Mesendoderm (in vitro differentiated cells): Measurements from ENCODE around the gene AP2A2.

Source experiments
- DNase-seq: peaks from one replicate; pipeline ENCODE4 v3.0.0; 2013
- H2AK5ac ChIP-seq: 2 replicates; pipeline ENCODE4 v1.6.1; 2013; ENCODE audit warnings: low read length, inconsistent platforms
- H2BK120ac ChIP-seq: 2 replicates; pipeline ENCODE4 v1.6.1; 2013; ENCODE audit warnings: low read depth, mild to moderate bottlenecking, low read length, moderate library complexity, mixed read lengths
- H2BK15ac ChIP-seq: replicated peaks from 2 replicates; pipeline ENCODE4 v1.6.1; 2013; ENCODE audit warnings: low read depth, mild to moderate bottlenecking, moderate library complexity
- H2BK5ac ChIP-seq: 2 replicates; pipeline ENCODE4 v1.6.1; 2013; ENCODE audit warnings: low read length, inconsistent platforms
- H3K18ac ChIP-seq: 2 replicates; pipeline ENCODE4 v1.6.1; 2013; ENCODE audit warnings: mild to moderate bottlenecking, low read length, mixed read lengths
- H3K23ac ChIP-seq: one replicate; pipeline ENCODE4 v1.6.1; 2013; ENCODE audit warnings: low read length
- H3K27ac ChIP-seq: 2 replicates; pipeline ENCODE4 v1.5.1; 2013; ENCODE audit warnings: low read depth, mild to moderate bottlenecking, inconsistent platforms, low read length, moderate library complexity
- H3K27me3 ChIP-seq: 2 replicates; pipeline ENCODE4 v1.6.1; 2013; ENCODE audit warnings: low read length, control low read depth, mild to moderate bottlenecking, inconsistent platforms; ENCODE audit not compliant: insufficient read depth, poor library complexity
- H3K36me3 ChIP-seq: 2 replicates; pipeline ENCODE4 v1.6.1; 2013; ENCODE audit warnings: low read length, inconsistent platforms; ENCODE audit not compliant: control insufficient read depth, insufficient read depth
- H3K4ac ChIP-seq: one replicate; pipeline ENCODE4 v1.6.1; 2013; ENCODE audit warnings: low read depth, mild to moderate bottlenecking, low read length, moderate library complexity
- H3K4me1 ChIP-seq: 2 replicates; pipeline ENCODE4 v1.6.1; 2013; ENCODE audit warnings: low read depth, low read length, inconsistent platforms; ENCODE audit not compliant: control insufficient read depth
- H3K4me2 ChIP-seq: 2 replicates; pipeline ENCODE4 v1.6.1; 2013; ENCODE audit warnings: low read length
- H3K4me3 ChIP-seq: 2 replicates; pipeline ENCODE4 v1.5.1; 2013; ENCODE audit warnings: mild to moderate bottlenecking, low read length
- H3K56ac ChIP-seq: one replicate; pipeline ENCODE4 v1.6.1; 2013; ENCODE audit warnings: low read length
- H3K79me1 ChIP-seq: 2 replicates; pipeline ENCODE4 v1.6.1; 2013; ENCODE audit warnings: low read length, inconsistent platforms
- H3K79me2 ChIP-seq: 2 replicates; pipeline ENCODE4 v1.6.1; 2013; ENCODE audit warnings: mild to moderate bottlenecking, low read length; ENCODE audit not compliant: control insufficient read depth, insufficient read depth
- H3K9ac ChIP-seq: 2 replicates; pipeline ENCODE4 v1.6.1; 2013; ENCODE audit warnings: low read length, inconsistent platforms
- H4K5ac ChIP-seq: one replicate; pipeline ENCODE4 v1.6.1; 2013; ENCODE audit warnings: low read length
- H4K8ac ChIP-seq: one replicate; pipeline ENCODE4 v1.6.1; 2013; ENCODE audit warnings: low read depth, mild to moderate bottlenecking, control low read depth, low read length, moderate library complexity
- WGBS: extraction: QIAGEN DNeasy Blood & Tissue Kit; methylation state at CpG from one replicate; pipeline ENCODE4 v1.1.7; 2013; ENCODE audit warnings: low lambda C conversion rate, missing lambda C conversion rate; ENCODE audit not compliant: insufficient coverage; ENCODE audit errors: extremely low coverage; 5-methylcytosine and 5-hydroxymethylcytosine counted together

AP2A2 gene

GRCh38 chr11:1030556-1030955 lies 104.9 kb downstream of the AP2A2 start:
- H3K36me3 ChIP-seq: no peaks in the 10 kb centered on the region
- no peak for DNase-seq
- no peak overlapping the region for H4K8ac ChIP-seq
- H3K18ac ChIP-seq: no peak overlapping the region
- no peak overlapping the region for H3K56ac ChIP-seq
- no peak overlapping the region for H3K4me2 ChIP-seq
- H2BK15ac ChIP-seq: no peak overlapping the region
- no peak overlapping the region for H2AK5ac ChIP-seq
- no peak overlapping the region for H3K4me3 ChIP-seq
- no peak overlapping the region for H3K4ac ChIP-seq
- H3K4me1 ChIP-seq: no peaks in the 10 kb centered on the region
- WGBS: no CpG with 5 or more reads among the region's 20 CpGs
- no peak overlapping the region for H4K5ac ChIP-seq
- no peaks in the 10 kb centered on the region for H3K27me3 ChIP-seq
- no peak overlapping the region for H3K23ac ChIP-seq
- H3K27ac ChIP-seq: no peak overlapping the region
- H3K79me1 ChIP-seq: no peaks in the 10 kb centered on the region
- H3K79me2 ChIP-seq: no peaks in the 10 kb centered on the region
- no peak overlapping the region for H2BK5ac ChIP-seq
- H2BK120ac ChIP-seq: no peak overlapping the region
- H3K9ac ChIP-seq: no peak overlapping the region

GRCh38 chr11:1031121-1031899 lies 105.6 kb downstream of the AP2A2 start:
- no peak overlapping the region for H3K27ac ChIP-seq
- no peak overlapping the region for H2BK120ac ChIP-seq
- no peak overlapping the region for H3K4ac ChIP-seq
- H3K36me3 ChIP-seq: no peaks in the 10 kb centered on the region
- no peak overlapping the region for H3K56ac ChIP-seq
- H4K8ac ChIP-seq: no peak overlapping the region
- no peak overlapping the region for H2AK5ac ChIP-seq
- H3K4me3 ChIP-seq: no peak overlapping the region
- no peaks in the 10 kb centered on the region for H3K79me2 ChIP-seq
- H3K4me2 ChIP-seq: no peak overlapping the region
- no peaks in the 10 kb centered on the region for H3K79me1 ChIP-seq
- no peak overlapping the region for H3K18ac ChIP-seq
- no peak overlapping the region for H2BK15ac ChIP-seq
- H2BK5ac ChIP-seq: no peak overlapping the region
- no CpG with 5 or more reads among the region's 30 CpGs for WGBS
- H3K23ac ChIP-seq: no peak overlapping the region
- H3K9ac ChIP-seq: no peak overlapping the region
- no peaks in the 10 kb centered on the region for H3K27me3 ChIP-seq
- no peak overlapping the region for H4K5ac ChIP-seq
- DNase-seq: no peak
- H3K4me1 ChIP-seq: no peaks in the 10 kb centered on the region

- H2BK120ac ChIP-seq: no peak overlapping the region
- H3K27ac ChIP-seq: no peak overlapping the region
- no peak overlapping the region for H3K18ac ChIP-seq
- no peaks in the 10 kb centered on the region for H3K79me2 ChIP-seq
- no CpG with 5 or more reads among the region's 12 CpGs for WGBS
- no peak overlapping the region for H3K4me3 ChIP-seq
- H3K36me3 ChIP-seq: no peaks in the 10 kb centered on the region
- DNase-seq: no peak
- H3K79me1 ChIP-seq: no peaks in the 10 kb centered on the region
- H3K27me3 ChIP-seq: no peaks in the 10 kb centered on the region
- H4K8ac ChIP-seq: no peak overlapping the region
- no peak overlapping the region for H3K4me2 ChIP-seq
- no peak overlapping the region for H3K4ac ChIP-seq
- H3K4me1 ChIP-seq: no peaks in the 10 kb centered on the region
- H2BK15ac ChIP-seq: no peak overlapping the region
- H2BK5ac ChIP-seq: no peak overlapping the region
- H3K56ac ChIP-seq: no peak overlapping the region
- H2AK5ac ChIP-seq: no peak overlapping the region
- H3K23ac ChIP-seq: no peak overlapping the region
- no peak overlapping the region for H3K9ac ChIP-seq
- no peak overlapping the region for H4K5ac ChIP-seq
These were observed 106.7 kb downstream of the AP2A2 start for GRCh38 chr11:1032310-1032891.

- Histone ChIP-seq H4K8ac (no peak overlapping the region), H3K56ac (no peak overlapping the region), H2BK120ac (no peak overlapping the region), H3K79me2 (no peaks in the 10 kb centered on the region), H3K27ac (no peak overlapping the region), H3K4ac (no peak overlapping the region), H3K9ac (no peak overlapping the region), H3K36me3 (no peaks in the 10 kb centered on the region), H3K18ac (no peak overlapping the region), H3K27me3 (no peaks in the 10 kb centered on the region), H2BK5ac (no peak overlapping the region), H2AK5ac (no peak overlapping the region), H3K4me1 (no peaks in the 10 kb centered on the region), H3K4me2 (no peak overlapping the region), H2BK15ac (no peak overlapping the region), H3K79me1 (no peaks in the 10 kb centered on the region), H3K4me3 (no peak overlapping the region), H4K5ac (no peak overlapping the region), H3K23ac (no peak overlapping the region)
- WGBS: no CpG with 5 or more reads among the region's 38 CpGs
- no peak for DNase-seq
These were observed 107.5 kb downstream of the AP2A2 start for GRCh38 chr11:1033016-1033798.

- no peak overlapping the region for H2AK5ac ChIP-seq
- no peak overlapping the region for H3K27ac ChIP-seq
- no peak overlapping the region for H3K23ac ChIP-seq
These were observed 108.3 kb downstream of the AP2A2 start for GRCh38 chr11:1034001-1034400.

More at GRCh38 chr11:1034001-1034400, 108.3 kb downstream of the AP2A2 start:
- H2BK120ac ChIP-seq: no peak overlapping the region
- H3K79me1 ChIP-seq: no peaks in the 10 kb centered on the region
- no peak overlapping the region for H3K9ac ChIP-seq
- H2BK5ac ChIP-seq: no peak overlapping the region
- no peaks in the 10 kb centered on the region for H3K27me3 ChIP-seq
- DNase-seq: no peak
- H3K18ac ChIP-seq: no peak overlapping the region
- no peaks in the 10 kb centered on the region for H3K79me2 ChIP-seq
- no peak overlapping the region for H3K4me3 ChIP-seq
- no peak overlapping the region for H3K56ac ChIP-seq
- H4K8ac ChIP-seq: no peak overlapping the region
- H3K36me3 ChIP-seq: no peaks in the 10 kb centered on the region
- H2BK15ac ChIP-seq: no peak overlapping the region
- H3K4ac ChIP-seq: no peak overlapping the region
- no CpG with 5 or more reads among the region's 8 CpGs for WGBS
- H4K5ac ChIP-seq: no peak overlapping the region
- no peaks in the 10 kb centered on the region for H3K4me1 ChIP-seq
- no peak overlapping the region for H3K4me2 ChIP-seq
